ENCODE results near the gene PIP4P1. TPM values are rescaled to one million over a fixed set of nuclear protein-coding genes. Genes with fewer than 3 reads are reported as not detected.

PIP4P1 gene
- total and polyA plus RNA-seq, 4 donors: 13.2 to 14.9 (median 14.3) TPM

GRCh38 chr14:20455355-20456300 is 5.6 kb downstream of the PIP4P1 start:
- Histone ChIP-seq H3K4me3 (ENCODE audit: low read depth in 1 of 3, low read length in 3 of 3) (peak overlapping the region; percentile 82 to 87 (median 83)), H3K27me3 (ENCODE audit: control insufficient read depth in 4 of 4, insufficient read depth in 4 of 4, low read length in 3 of 4) (no peaks in the 10 kb centered on the region), H3K9me3 (ENCODE audit: control insufficient read depth in 4 of 4, low read length in 3 of 4) (no peaks in the 10 kb centered on the region), H3K4me1 (ENCODE audit: control insufficient read depth in 4 of 4, insufficient read depth in 4 of 4, low read length in 3 of 4) (peaks cover 4 to 33% (median 22%) of the 10 kb centered on the region in 4 donors), H3K9ac (ENCODE audit: low read depth in 1 of 2, low read length in 2 of 2) (peak overlapping the region; percentile 71 to 83), H3K36me3 (ENCODE audit: control insufficient read depth in 4 of 4, insufficient read depth in 3 of 4, low read depth in 1 of 4, low read length in 3 of 4) (peaks cover 7 to 37% (median 31%) of the 10 kb centered on the region in 4 donors), H3K27ac (ENCODE audit: low read depth in 1 of 2, low read length in 2 of 2) (peak overlapping the region; percentile 61 to 87)
- TF ChIP-seq, protein P1, sequence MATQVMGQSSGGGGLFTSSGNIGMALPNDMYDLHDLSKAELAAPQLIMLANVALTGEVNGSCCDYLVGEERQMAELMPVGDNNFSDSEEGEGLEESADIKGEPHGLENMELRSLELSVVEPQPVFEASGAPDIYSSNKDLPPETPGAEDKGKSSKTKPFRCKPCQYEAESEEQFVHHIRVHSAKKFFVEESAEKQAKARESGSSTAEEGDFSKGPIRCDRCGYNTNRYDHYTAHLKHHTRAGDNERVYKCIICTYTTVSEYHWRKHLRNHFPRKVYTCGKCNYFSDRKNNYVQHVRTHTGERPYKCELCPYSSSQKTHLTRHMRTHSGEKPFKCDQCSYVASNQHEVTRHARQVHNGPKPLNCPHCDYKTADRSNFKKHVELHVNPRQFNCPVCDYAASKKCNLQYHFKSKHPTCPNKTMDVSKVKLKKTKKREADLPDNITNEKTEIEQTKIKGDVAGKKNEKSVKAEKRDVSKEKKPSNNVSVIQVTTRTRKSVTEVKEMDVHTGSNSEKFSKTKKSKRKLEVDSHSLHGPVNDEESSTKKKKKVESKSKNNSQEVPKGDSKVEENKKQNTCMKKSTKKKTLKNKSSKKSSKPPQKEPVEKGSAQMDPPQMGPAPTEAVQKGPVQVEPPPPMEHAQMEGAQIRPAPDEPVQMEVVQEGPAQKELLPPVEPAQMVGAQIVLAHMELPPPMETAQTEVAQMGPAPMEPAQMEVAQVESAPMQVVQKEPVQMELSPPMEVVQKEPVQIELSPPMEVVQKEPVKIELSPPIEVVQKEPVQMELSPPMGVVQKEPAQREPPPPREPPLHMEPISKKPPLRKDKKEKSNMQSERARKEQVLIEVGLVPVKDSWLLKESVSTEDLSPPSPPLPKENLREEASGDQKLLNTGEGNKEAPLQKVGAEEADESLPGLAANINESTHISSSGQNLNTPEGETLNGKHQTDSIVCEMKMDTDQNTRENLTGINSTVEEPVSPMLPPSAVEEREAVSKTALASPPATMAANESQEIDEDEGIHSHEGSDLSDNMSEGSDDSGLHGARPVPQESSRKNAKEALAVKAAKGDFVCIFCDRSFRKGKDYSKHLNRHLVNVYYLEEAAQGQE (IDR thresholded peaks at IDR 0.05): no peak
- no peak for TF ChIP-seq NR2F2 (IDR thresholded peaks at IDR 0.05)
- TF ChIP-seq YY1 (IDR thresholded peaks at IDR 0.05): no peak
- no peak for TF ChIP-seq RXRA (IDR thresholded peaks at IDR 0.05)
- TF ChIP-seq HNF4A (conservative IDR thresholded peaks at IDR 0.05): no peak
- TF ChIP-seq, protein P2, sequence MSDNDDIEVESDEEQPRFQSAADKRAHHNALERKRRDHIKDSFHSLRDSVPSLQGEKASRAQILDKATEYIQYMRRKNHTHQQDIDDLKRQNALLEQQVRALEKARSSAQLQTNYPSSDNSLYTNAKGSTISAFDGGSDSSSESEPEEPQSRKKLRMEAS (IDR thresholded peaks at IDR 0.05): no peak
- TF ChIP-seq ZBTB33 (IDR thresholded peaks at IDR 0.05): no peak
- TF ChIP-seq, protein P3, sequence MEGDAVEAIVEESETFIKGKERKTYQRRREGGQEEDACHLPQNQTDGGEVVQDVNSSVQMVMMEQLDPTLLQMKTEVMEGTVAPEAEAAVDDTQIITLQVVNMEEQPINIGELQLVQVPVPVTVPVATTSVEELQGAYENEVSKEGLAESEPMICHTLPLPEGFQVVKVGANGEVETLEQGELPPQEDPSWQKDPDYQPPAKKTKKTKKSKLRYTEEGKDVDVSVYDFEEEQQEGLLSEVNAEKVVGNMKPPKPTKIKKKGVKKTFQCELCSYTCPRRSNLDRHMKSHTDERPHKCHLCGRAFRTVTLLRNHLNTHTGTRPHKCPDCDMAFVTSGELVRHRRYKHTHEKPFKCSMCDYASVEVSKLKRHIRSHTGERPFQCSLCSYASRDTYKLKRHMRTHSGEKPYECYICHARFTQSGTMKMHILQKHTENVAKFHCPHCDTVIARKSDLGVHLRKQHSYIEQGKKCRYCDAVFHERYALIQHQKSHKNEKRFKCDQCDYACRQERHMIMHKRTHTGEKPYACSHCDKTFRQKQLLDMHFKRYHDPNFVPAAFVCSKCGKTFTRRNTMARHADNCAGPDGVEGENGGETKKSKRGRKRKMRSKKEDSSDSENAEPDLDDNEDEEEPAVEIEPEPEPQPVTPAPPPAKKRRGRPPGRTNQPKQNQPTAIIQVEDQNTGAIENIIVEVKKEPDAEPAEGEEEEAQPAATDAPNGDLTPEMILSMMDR (IDR thresholded peaks at IDR 0.05; ENCODE audit: low read depth, low read length, missing input control): no peak
- TF ChIP-seq ATF3 (IDR thresholded peaks at IDR 0.05): no peak
- no peak for TF ChIP-seq TAF1 (conservative IDR thresholded peaks at IDR 0.05)
- no peak for TF ChIP-seq SP1 (IDR thresholded peaks at IDR 0.05)
- no peak for TF ChIP-seq RAD21 (IDR thresholded peaks at IDR 0.05)
- TF ChIP-seq GABPA (IDR thresholded peaks at IDR 0.05 in 1 of 2, conservative IDR thresholded peaks at IDR 0.05 in 1 of 2): no peak
- TF ChIP-seq FOXA2 (IDR thresholded peaks at IDR 0.05): no peak
- TF ChIP-seq EGR1 (IDR thresholded peaks at IDR 0.05; ENCODE audit: low read depth in 2 of 2): no peak
- TF ChIP-seq FOXA1 (IDR thresholded peaks at IDR 0.05): no peak
- DNase-seq (ENCODE audit: low spot score): no peak
- WGBS: 2% methylated on average over 39 of the region's 39 CpGs
